Uterus (tissue), 4 donors: ENCODE measurements around the gene CXXC5. TPM values are rescaled to one million over a fixed set of nuclear protein-coding genes. Genes with fewer than 3 reads are reported as not detected.

Source experiments
- DNase-seq, 2 donors: peaks; one replicate each; pipeline ENCODE4 v3.0.0-alpha.2; 2019 to 2020
- H3K27ac ChIP-seq, 2 donors: fragments of 200-600 bp; sonication (generic); 1 replicate in 1 of 2; 2 replicates in 1 of 2; pipeline ENCODE4 v1.5.1; 2016 to 2018
- H3K27me3 ChIP-seq, 2 donors: fragments of 200-600 bp; sonication (generic); one replicate each; pipeline ENCODE4 v1.5.1; 2018 to 2019; ENCODE audit warnings: control low read depth in 1 of 2
- H3K36me3 ChIP-seq, 2 donors: fragments of 200-600 bp; sonication (generic); one replicate each; pipeline ENCODE4 v1.5.1; 2019; ENCODE audit warnings: control low read depth in 1 of 2
- H3K4me1 ChIP-seq, 2 donors: fragments of 200-600 bp; sonication (generic); one replicate each; pipeline ENCODE4 v1.5.1; 2018 to 2019; ENCODE audit warnings: control low read depth in 1 of 2
- H3K4me3 ChIP-seq, 2 donors: fragments of 200-600 bp; sonication (generic); 1 replicate in 1 of 2; 2 replicates in 1 of 2; pipeline ENCODE4 v1.5.1; 2018 to 2019; ENCODE audit warnings: mild to moderate bottlenecking in 1 of 2
- H3K9me3 ChIP-seq, 2 donors: fragments of 200-600 bp; sonication (generic); one replicate each; pipeline ENCODE4 v1.5.1; 2019; ENCODE audit warnings: control low read depth in 1 of 2
- POLR2A ChIP-seq, 2 donors: fragments of 450-650 bp; IDR thresholded peaks; one replicate each; pipeline ENCODE4 v1.6.1; 2016; ENCODE audit warnings: antibody characterized with exemption in 2 of 2, mild to moderate bottlenecking in 1 of 2, moderate library complexity in 1 of 2
- intact Hi-C: fragments of 100-400 bp; cut with DNase I; formaldehyde crosslinking; loops from one replicate; pipeline ENCODE4 v1.15.1; 2023; ENCODE audit warnings: low total_unique reads
- total RNA-seq, 4 donors: library from RNA; depleted of rRNA in 3 of 4; stranded (reverse); fragments of >200 nt in 3 of 4; gene quantifications; one replicate each; pipeline versions ENCODE4 v1.1.0 to v1.2.4, GENCODE V29; 2014 to 2023
- TF ChIP-seq, protein P1 (sequence below), 4 experiments: fragments of 200-600 bp in 2 of 4; fragments of 450-650 bp in 2 of 4; sonication (generic) in 2 of 4; IDR thresholded peaks; one replicate each; pipeline ENCODE4 v1.5.1; 2016 to 2019; ENCODE audit warnings: antibody characterized with exemption in 4 of 4, mild to moderate bottlenecking in 2 of 4, moderate library complexity in 1 of 4
- donor health status: DM: yes; HTN: yes; CAD: no.

Gene CXXC5
- total RNA-seq, 4 donors from 2014 or later = 3.3 to 51.3 (median 35.0) TPM

DNA sequence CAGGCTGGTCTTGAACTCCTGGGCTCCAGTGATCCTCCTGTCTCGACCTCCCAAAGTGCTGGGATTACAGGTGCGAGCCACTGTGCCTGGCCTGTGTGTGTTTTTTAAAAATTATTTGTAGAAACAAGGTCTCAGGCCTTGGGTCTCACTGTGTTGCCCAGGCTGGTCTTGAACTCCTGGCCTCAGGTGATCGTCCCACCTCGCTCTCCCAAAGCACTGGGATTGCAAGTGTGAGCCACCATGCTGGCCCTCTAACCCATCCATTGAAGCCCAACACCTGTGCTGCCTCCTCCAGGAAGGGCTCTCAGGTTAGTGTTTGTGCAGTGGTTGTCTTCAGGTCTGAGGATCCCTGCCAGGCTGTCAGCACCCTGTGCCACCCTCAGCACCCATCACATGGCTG lies 56.6 kb downstream of the CXXC5 start:
- no peak for DNase-seq
- intact Hi-C loops = no loop called here
- no peaks in the 10 kb centered on the region for H3K36me3 ChIP-seq
- H3K4me3 ChIP-seq = no peak overlapping the region
- no peaks in the 10 kb centered on the region for H3K27me3 ChIP-seq
- H3K27ac ChIP-seq = no peak overlapping the region
- H3K9me3 ChIP-seq = no peaks in the 10 kb centered on the region
- H3K4me1 ChIP-seq = peaks cover 0 to 3% of the 10 kb centered on the region in 2 donors
- TF ChIP-seq, protein P1, sequence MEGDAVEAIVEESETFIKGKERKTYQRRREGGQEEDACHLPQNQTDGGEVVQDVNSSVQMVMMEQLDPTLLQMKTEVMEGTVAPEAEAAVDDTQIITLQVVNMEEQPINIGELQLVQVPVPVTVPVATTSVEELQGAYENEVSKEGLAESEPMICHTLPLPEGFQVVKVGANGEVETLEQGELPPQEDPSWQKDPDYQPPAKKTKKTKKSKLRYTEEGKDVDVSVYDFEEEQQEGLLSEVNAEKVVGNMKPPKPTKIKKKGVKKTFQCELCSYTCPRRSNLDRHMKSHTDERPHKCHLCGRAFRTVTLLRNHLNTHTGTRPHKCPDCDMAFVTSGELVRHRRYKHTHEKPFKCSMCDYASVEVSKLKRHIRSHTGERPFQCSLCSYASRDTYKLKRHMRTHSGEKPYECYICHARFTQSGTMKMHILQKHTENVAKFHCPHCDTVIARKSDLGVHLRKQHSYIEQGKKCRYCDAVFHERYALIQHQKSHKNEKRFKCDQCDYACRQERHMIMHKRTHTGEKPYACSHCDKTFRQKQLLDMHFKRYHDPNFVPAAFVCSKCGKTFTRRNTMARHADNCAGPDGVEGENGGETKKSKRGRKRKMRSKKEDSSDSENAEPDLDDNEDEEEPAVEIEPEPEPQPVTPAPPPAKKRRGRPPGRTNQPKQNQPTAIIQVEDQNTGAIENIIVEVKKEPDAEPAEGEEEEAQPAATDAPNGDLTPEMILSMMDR (IDR thresholded peaks at IDR 0.05) = no peak
- TF ChIP-seq POLR2A (IDR thresholded peaks at IDR 0.05) = no peak

DNA sequence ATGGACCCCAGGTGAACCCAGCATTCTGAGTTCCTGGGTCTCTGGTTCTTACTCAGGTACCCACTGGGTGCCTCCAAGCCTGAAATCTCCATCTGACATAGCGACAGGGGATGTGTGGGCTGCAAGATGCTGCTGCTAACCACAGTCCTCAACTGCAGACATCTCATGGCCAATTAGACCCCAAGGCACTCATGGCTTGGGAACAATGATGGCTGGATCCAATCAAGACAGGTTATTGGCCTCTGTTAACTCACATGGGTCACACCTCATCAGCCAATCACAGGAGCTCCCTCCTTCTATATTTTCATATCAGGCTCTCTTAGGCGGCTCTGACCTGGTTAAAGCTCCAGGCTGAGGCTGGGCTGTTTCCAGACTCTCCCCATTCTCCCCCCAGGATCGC lies 57.0 kb downstream of the CXXC5 start:
- Histone ChIP-seq H3K9me3 (no peaks in the 10 kb centered on the region), H3K27ac (no peak overlapping the region), H3K4me3 (no peak overlapping the region), H3K36me3 (no peaks in the 10 kb centered on the region), H3K27me3 (no peaks in the 10 kb centered on the region), H3K4me1 (peaks cover 0 to 7% of the 10 kb centered on the region in 2 donors)
- DNase-seq = no peak
- TF ChIP-seq POLR2A (IDR thresholded peaks at IDR 0.05) = no peak
- TF ChIP-seq, protein P1 (IDR thresholded peaks at IDR 0.05) = no peak
- intact Hi-C loops = no loop called here

DNA sequence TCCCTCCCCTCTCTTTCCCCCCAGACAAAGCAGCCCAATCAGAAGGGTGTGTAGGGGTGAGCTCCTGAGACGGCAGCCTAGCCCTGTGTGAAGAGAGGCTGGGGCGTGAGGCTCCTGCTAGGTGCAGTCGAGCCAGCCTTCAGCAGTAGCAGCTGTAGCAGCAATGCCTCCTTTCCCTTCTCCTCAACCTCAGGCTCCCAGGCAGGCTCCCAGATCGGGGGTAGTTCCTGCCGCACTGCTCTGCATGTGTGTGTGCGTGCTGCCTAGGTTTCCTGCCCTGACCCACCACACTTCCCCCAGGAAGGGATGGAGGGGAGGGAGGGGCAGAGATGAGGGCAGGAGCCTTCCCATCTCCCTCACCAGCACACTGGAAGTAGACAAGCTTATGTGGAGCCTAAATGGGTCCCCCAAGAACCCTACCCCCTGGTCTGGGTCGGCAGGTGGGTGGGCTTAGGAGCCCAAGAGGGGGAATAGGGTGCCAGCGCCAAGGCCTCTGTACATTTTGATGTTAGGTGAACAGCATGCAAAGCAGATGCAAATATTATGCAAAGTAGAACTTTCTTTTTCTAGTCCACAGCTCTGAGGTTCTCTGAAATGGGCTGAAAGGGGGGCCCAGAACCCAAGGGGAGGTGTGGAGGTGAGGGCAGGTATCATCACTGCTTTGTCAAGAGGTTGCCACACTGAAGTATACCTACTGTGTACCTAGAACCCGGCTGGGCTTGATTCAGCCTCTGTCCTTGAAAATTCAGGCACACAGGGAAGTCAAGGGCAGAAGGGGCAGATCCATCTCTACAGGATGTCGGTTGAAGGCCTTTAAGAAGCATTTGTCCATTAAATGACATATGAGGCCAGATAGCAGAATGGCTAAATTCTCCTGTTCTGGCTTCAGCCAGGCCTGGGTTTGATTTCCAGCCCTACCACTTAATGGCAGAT lies 57.8 kb downstream of the CXXC5 start:
- H3K27ac ChIP-seq = no peak overlapping the region
- no peak overlapping the region for H3K4me3 ChIP-seq
- H3K27me3 ChIP-seq = no peaks in the 10 kb centered on the region
- H3K36me3 ChIP-seq = no peaks in the 10 kb centered on the region
- H3K9me3 ChIP-seq = no peaks in the 10 kb centered on the region
- no peak for TF ChIP-seq POLR2A (IDR thresholded peaks at IDR 0.05)
- TF ChIP-seq, protein P1 (IDR thresholded peaks at IDR 0.05) = no peak
- intact Hi-C loops = no loop called here
- H3K4me1 ChIP-seq = peaks cover 0 to 11% of the 10 kb centered on the region in 2 donors
- DNase-seq = no peak

DNA sequence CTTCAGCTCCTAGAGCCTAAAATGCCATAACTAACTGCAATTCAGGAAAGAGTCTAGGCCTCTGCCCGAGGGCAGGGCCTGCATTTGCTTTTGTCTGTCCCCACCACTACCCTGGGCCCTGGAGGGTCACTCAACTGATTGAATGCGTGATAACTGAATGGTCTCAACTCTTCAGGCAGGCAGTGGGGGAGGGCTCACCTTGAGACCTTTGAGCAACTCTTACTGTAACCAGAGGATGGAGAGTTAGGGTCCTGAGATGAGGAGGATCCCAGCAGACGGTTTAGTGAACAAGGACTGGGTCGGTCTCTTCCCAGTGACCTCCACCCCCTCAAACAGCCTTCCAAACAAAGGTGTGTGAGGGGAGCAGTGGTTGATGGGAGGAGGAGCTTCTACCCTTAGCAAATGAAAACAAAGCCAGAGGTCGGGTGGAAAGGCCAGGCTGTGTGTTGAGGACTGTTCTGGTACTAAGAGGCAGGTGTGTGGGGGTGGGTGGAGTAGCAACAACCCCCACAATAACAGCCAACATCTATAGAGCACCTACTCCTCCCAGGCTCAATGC lies 59.4 kb downstream of the CXXC5 start:
- H3K27ac ChIP-seq = no peak overlapping the region
- H3K4me1 ChIP-seq = peaks cover 0 to 11% of the 10 kb centered on the region in 2 donors
- no peaks in the 10 kb centered on the region for H3K27me3 ChIP-seq
- H3K4me3 ChIP-seq = no peak overlapping the region
- intact Hi-C loops = no loop called here
- DNase-seq = no peak
- H3K36me3 ChIP-seq = no peaks in the 10 kb centered on the region
- no peaks in the 10 kb centered on the region for H3K9me3 ChIP-seq
- TF ChIP-seq, protein P1 (IDR thresholded peaks at IDR 0.05) = no peak
- TF ChIP-seq POLR2A (IDR thresholded peaks at IDR 0.05) = no peak

DNA sequence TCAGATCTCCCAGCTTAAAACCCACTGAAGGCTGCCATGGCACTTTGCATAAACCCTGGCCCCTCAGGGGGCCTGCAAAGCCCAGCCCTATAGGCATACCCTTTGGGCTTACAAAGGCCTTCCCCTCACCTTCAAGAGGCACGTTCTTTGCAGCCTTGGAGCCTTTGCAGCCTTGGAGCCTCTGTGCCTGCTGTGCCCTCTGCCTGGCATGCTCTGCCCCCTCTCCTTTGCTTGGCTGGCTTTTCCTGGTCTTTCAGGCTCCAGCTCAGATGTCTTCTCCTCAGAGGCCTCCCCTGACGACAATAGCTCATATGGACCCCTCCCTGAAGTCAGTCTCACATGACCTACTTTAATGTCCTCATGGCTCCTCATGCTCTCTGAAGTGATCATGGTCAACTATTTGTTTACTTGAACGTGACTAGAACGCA lies 60.3 kb downstream of the CXXC5 start:
- H3K27me3 ChIP-seq = no peaks in the 10 kb centered on the region
- no peak for DNase-seq
- H3K9me3 ChIP-seq = no peaks in the 10 kb centered on the region
- peaks cover 0 to 11% of the 10 kb centered on the region in 2 donors for H3K4me1 ChIP-seq
- H3K27ac ChIP-seq = peak overlapping the region in 1 of 2 donors; percentile 47
- TF ChIP-seq POLR2A (IDR thresholded peaks at IDR 0.05) = no peak
- TF ChIP-seq, protein P1 (IDR thresholded peaks at IDR 0.05) = no peak
- intact Hi-C loops = no loop called here
- H3K4me3 ChIP-seq = no peak overlapping the region
- no peaks in the 10 kb centered on the region for H3K36me3 ChIP-seq
